Measurements from ENCODE around the gene PHKA2.

The PHKA2 gene

GRCh38 chrX:18974993-18975392, 8.9 kb downstream of the PHKA2 start:
- DNase-seq (ENCODE audit: low read depth) = no peak

- DNase-seq (ENCODE audit: low read depth) = no peak
Measured at GRCh38 chrX:18973527-18974192, 10.3 kb downstream of the PHKA2 start.

GRCh38 chrX:18971506-18971905, 12.4 kb downstream of the PHKA2 start:
- DNase-seq (ENCODE audit: low read depth) = no peak

GRCh38 chrX:18970465-18970864, 13.4 kb downstream of the PHKA2 start:
- DNase-seq (ENCODE audit: low read depth) = no peak

GRCh38 chrX:18966624-18967023, 17.3 kb downstream of the PHKA2 start:
- DNase-seq (ENCODE audit: low read depth) = no peak

- no peak for DNase-seq (ENCODE audit: low read depth)
Measured at GRCh38 chrX:18964901-18965300, 19.0 kb downstream of the PHKA2 start.

GRCh38 chrX:18964026-18964425, 19.9 kb downstream of the PHKA2 start:
- no peak for DNase-seq (ENCODE audit: low read depth)

GRCh38 chrX:18962329-18962728, 21.6 kb downstream of the PHKA2 start:
- no peak for DNase-seq (ENCODE audit: low read depth)

- no peak for DNase-seq (ENCODE audit: low read depth)
Measured at GRCh38 chrX:18961686-18962085, 22.2 kb downstream of the PHKA2 start.

GRCh38 chrX:18956303-18957032, 27.4 kb downstream of the PHKA2 start:
- no peak for DNase-seq (ENCODE audit: low read depth)

GRCh38 chrX:18955676-18956075, 28.2 kb downstream of the PHKA2 start:
- no peak for DNase-seq (ENCODE audit: low read depth)

GRCh38 chrX:18951032-18951431, 32.9 kb downstream of the PHKA2 start:
- DNase-seq (ENCODE audit: low read depth) = no peak

GRCh38 chrX:18949944-18950301, 34.0 kb downstream of the PHKA2 start:
- DNase-seq (ENCODE audit: low read depth) = no peak

- no peak for DNase-seq (ENCODE audit: low read depth)
Measured at GRCh38 chrX:18949291-18949943, 34.5 kb downstream of the PHKA2 start.

GRCh38 chrX:18946611-18947010, 37.3 kb downstream of the PHKA2 start:
- no peak for DNase-seq (ENCODE audit: low read depth)

- no peak for DNase-seq (ENCODE audit: low read depth)
Measured at GRCh38 chrX:18946157-18946556, 37.8 kb downstream of the PHKA2 start.

- DNase-seq (ENCODE audit: low read depth) = no peak
Measured at GRCh38 chrX:18945483-18945882, 38.4 kb downstream of the PHKA2 start.

- DNase-seq (ENCODE audit: low read depth) = no peak
Measured at GRCh38 chrX:18944482-18944881, 39.4 kb downstream of the PHKA2 start.

- no peak for DNase-seq (ENCODE audit: low read depth)
Measured at GRCh38 chrX:18941896-18942295, 42.0 kb downstream of the PHKA2 start.

- no peak for DNase-seq (ENCODE audit: low read depth)
Measured at GRCh38 chrX:18938710-18939109, 45.2 kb downstream of the PHKA2 start.

GRCh38 chrX:18937173-18937572, 46.7 kb downstream of the PHKA2 start:
- no peak for DNase-seq (ENCODE audit: low read depth)

- DNase-seq (ENCODE audit: low read depth) = no peak
Measured at GRCh38 chrX:18935893-18936292, 48.0 kb downstream of the PHKA2 start.

- no peak for DNase-seq (ENCODE audit: low read depth)
Measured at GRCh38 chrX:18934708-18935107, 49.2 kb downstream of the PHKA2 start.
